Measurements from ENCODE around the gene ZCCHC14.

ZCCHC14 gene

GRCh38 chr16:87411375-87412271 lies 81.2 kb downstream of the ZCCHC14 start:
- no peaks in the 10 kb centered on the region for H3K9me3 ChIP-seq
- no peaks in the 10 kb centered on the region for H3K27me3 ChIP-seq (ENCODE audit: low read depth)
- no peak for DNase-seq (ENCODE audit: low spot score in 2 of 2)
- peaks cover 33% of the 10 kb centered on the region for H3K36me3 ChIP-seq (replicated peaks)
- in situ Hi-C loops (cut with MboI; ENCODE audit: low sequenced_read_pairs) = no loop called here
- no peaks in the 10 kb centered on the region for H3K4me1 ChIP-seq
- no peak overlapping the region for H3K4me3 ChIP-seq

DNA sequence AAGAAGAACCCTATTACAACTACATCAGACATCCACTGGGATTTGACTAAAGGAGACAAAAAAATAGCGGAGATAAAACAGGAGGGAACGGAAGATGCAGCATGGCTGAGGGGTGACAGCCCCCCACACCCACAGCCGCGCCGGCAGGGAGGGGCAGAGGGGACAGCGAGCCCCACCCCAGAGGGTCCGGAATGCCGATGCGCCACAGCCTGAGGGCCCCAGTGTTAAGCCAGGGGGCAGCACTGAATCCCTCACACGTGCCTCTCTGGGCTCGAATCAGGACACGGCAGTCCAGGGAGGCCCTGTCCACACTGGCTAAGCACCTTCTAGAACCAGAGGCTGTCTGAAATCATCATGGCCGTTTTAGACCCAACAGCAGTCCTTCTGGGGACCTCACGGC lies 81.9 kb downstream of the ZCCHC14 start:
- Histone ChIP-seq H3K4me1 (no peaks in the 10 kb centered on the region), H3K4me3 (no peak overlapping the region), H3K27me3 (ENCODE audit: low read depth) (no peaks in the 10 kb centered on the region), H3K36me3 (replicated peaks) (peaks cover 35% of the 10 kb centered on the region), H3K9me3 (no peaks in the 10 kb centered on the region)
- in situ Hi-C loops (cut with MboI; ENCODE audit: low sequenced_read_pairs) = no loop called here
- no peak for DNase-seq (ENCODE audit: low spot score in 2 of 2)

- H3K4me1 ChIP-seq = no peaks in the 10 kb centered on the region
- H3K36me3 ChIP-seq (replicated peaks) = peaks cover 35% of the 10 kb centered on the region
- no peaks in the 10 kb centered on the region for H3K9me3 ChIP-seq
- no peak for DNase-seq (ENCODE audit: low spot score in 2 of 2)
- in situ Hi-C loops (cut with MboI; ENCODE audit: low sequenced_read_pairs) = no loop called here
- H3K27me3 ChIP-seq (ENCODE audit: low read depth) = no peaks in the 10 kb centered on the region
- H3K4me3 ChIP-seq = no peak overlapping the region
Observed at GRCh38 chr16:87410530-87410929, 82.3 kb downstream of the ZCCHC14 start.

- DNase-seq (ENCODE audit: low spot score in 2 of 2) = no peak
- no peaks in the 10 kb centered on the region for H3K9me3 ChIP-seq
- no peaks in the 10 kb centered on the region for H3K27me3 ChIP-seq (ENCODE audit: low read depth)
- in situ Hi-C loops (cut with MboI; ENCODE audit: low sequenced_read_pairs) = no loop called here
- H3K36me3 ChIP-seq (replicated peaks) = peaks cover 42% of the 10 kb centered on the region
- H3K4me1 ChIP-seq = no peaks in the 10 kb centered on the region
- no peak overlapping the region for H3K4me3 ChIP-seq
Observed at GRCh38 chr16:87409781-87410180, 83.0 kb downstream of the ZCCHC14 start.

DNA sequence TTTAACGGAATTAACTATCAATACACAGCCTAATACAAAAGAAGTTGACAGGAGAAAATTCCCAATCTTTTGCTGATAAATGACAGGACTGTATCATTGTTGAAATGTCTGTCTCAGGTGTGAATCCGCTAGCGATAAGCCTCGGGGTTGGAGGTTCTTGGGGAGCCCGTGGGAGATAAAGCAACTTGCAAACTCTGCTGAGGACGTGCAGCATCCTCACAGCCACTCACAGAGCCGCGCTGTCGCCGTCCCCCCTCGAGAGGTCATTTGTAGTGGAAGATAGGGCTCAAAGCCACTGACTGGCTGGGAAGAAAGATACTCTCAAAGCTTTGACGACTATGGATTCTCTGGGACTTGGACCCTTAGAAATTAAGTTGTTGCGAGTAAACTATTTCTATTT lies 83.7 kb downstream of the ZCCHC14 start:
- in situ Hi-C loops (cut with MboI; ENCODE audit: low sequenced_read_pairs) = no loop called here
- peaks cover 48% of the 10 kb centered on the region for H3K36me3 ChIP-seq (replicated peaks)
- H3K4me3 ChIP-seq = no peak overlapping the region
- H3K9me3 ChIP-seq = no peaks in the 10 kb centered on the region
- H3K27me3 ChIP-seq (ENCODE audit: low read depth) = no peaks in the 10 kb centered on the region
- DNase-seq (ENCODE audit: low spot score in 2 of 2) = no peak
- no peaks in the 10 kb centered on the region for H3K4me1 ChIP-seq

- Histone ChIP-seq H3K9me3 (no peaks in the 10 kb centered on the region), H3K4me1 (no peaks in the 10 kb centered on the region), H3K4me3 (no peak overlapping the region), H3K36me3 (replicated peaks) (peaks cover 55% of the 10 kb centered on the region), H3K27me3 (ENCODE audit: low read depth) (no peaks in the 10 kb centered on the region)
- DNase-seq (ENCODE audit: low spot score in 2 of 2) = no peak
- in situ Hi-C loops (cut with MboI; ENCODE audit: low sequenced_read_pairs) = no loop called here
Observed at GRCh38 chr16:87407511-87408112, 85.2 kb downstream of the ZCCHC14 start.

DNA sequence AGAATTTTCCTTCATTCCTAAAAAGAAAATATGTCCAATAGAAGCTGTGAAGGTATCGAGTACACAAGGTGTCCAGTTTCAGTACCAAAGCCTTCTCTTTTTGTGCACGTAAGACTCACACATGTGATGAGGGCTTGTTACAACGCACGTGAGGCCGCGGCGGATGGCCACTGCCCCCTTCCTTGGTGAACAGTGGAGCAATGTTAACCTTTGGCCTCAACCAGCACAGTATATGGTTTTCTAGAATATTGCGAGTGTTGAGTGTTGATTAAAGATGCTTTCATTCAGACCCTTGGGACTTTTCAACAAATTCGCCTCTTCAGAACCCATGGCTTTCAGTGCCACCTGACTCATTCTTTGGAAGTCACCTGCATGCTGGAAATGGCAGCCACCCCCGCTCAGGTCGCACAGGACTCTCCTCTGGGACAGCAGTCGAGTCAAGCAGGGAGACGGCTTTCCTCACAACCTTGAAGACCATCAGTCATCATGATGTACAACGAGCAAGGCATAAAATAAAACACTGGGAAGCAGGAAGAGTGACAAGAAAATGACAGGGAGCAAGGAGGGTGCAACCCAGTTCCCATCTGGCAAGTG lies 86.2 kb downstream of the ZCCHC14 start:
- Histone ChIP-seq H3K9me3 (no peaks in the 10 kb centered on the region), H3K4me3 (no peak overlapping the region), H3K36me3 (replicated peaks) (peaks cover 60% of the 10 kb centered on the region), H3K27me3 (ENCODE audit: low read depth) (no peaks in the 10 kb centered on the region), H3K4me1 (no peaks in the 10 kb centered on the region)
- DNase-seq (ENCODE audit: low spot score in 2 of 2) = no peak
- in situ Hi-C loops (cut with MboI; ENCODE audit: low sequenced_read_pairs) = no loop called here

DNA sequence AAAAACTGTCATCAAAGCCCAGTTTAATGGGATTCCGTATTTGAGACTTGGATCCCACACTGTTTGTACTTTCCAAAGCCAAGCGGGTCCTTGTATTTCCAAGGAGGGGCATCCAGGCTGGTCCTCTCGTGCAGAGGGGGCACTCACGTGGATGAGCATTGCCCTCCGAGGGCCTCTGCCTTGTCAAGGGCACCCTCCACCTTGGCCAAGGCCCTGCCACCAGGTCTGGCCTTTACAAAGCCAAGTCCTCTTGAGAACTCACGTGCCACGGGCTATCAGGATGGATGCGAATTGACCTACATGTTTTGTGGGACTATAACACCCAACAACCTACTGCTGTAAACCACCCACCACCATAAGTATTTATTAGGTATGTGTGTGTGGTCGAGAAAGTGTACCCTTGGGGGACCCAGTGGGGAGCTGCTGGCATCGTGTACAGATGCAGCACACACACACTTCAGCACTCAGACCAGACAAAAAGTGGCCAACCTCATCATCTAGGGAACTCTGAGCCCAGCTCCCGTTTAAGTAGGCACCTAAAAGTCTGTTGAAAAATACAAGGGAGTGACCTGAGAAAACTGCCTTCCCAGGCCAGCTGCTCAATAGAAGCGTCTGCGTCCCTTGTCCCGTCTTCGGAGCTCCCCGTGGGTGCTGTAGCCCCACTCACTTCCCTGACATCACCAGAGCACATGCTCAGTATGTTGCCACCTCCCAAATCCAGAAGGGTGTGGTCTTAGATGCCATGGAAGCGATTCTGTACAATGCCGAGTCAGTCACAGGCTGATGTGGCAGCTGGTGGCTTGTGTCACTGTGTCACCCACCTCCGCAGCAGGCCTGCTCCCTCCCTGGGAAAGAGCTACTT lies 87.8 kb downstream of the ZCCHC14 start:
- H3K36me3 ChIP-seq (replicated peaks) = peaks cover 49% of the 10 kb centered on the region

GRCh38 chr16:87395181-87395842 lies 97.5 kb downstream of the ZCCHC14 start:
- Histone ChIP-seq H3K9me3 (no peaks in the 10 kb centered on the region), H3K4me1 (peaks cover 24% of the 10 kb centered on the region), H3K4me3 (no peak overlapping the region), H3K36me3 (replicated peaks) (peaks cover 17% of the 10 kb centered on the region), H3K27me3 (ENCODE audit: low read depth) (no peaks in the 10 kb centered on the region)
- DNase-seq (ENCODE audit: low spot score in 2 of 2) = peak; percentile 59 to 68
- in situ Hi-C loops (cut with MboI; ENCODE audit: low sequenced_read_pairs) = loop anchor here (25.0 kb wide), 1 partner anchor 467 kb away; the partner anchor contains the start of gene SLC7A5

More for the DNA sequence above, 87.8 kb downstream of the ZCCHC14 start:
- H3K27me3 ChIP-seq (ENCODE audit: low read depth) = no peaks in the 10 kb centered on the region
- DNase-seq (ENCODE audit: low spot score in 2 of 2) = no peak
- no peaks in the 10 kb centered on the region for H3K4me1 ChIP-seq
- in situ Hi-C loops (cut with MboI; ENCODE audit: low sequenced_read_pairs) = no loop called here
- no peaks in the 10 kb centered on the region for H3K9me3 ChIP-seq
- H3K4me3 ChIP-seq = no peak overlapping the region

GRCh38 chr16:87393680-87394055 lies 99.2 kb downstream of the ZCCHC14 start:
- Histone ChIP-seq H3K9me3 (no peaks in the 10 kb centered on the region), H3K4me1 (peaks cover 32% of the 10 kb centered on the region), H3K4me3 (peak overlapping the region; percentile 52), H3K27me3 (ENCODE audit: low read depth) (no peaks in the 10 kb centered on the region), H3K36me3 (replicated peaks) (peaks cover 3% of the 10 kb centered on the region)
- in situ Hi-C loops (cut with MboI; ENCODE audit: low sequenced_read_pairs) = loop anchor here (25.0 kb wide), 1 partner anchor 469 kb away; the partner anchor contains the start of gene SLC7A5
- DNase-seq (ENCODE audit: low spot score in 2 of 2) = no peak

- Histone ChIP-seq H3K4me1 (peaks cover 35% of the 10 kb centered on the region), H3K36me3 (replicated peaks) (no peaks in the 10 kb centered on the region), H3K9me3 (no peaks in the 10 kb centered on the region), H3K4me3 (peak overlapping the region; percentile 52), H3K27me3 (ENCODE audit: low read depth) (no peaks in the 10 kb centered on the region)
- peak; percentile 19 to 55 for DNase-seq (ENCODE audit: low spot score in 2 of 2)
- in situ Hi-C loops (cut with MboI; ENCODE audit: low sequenced_read_pairs) = loop anchor here (25.0 kb wide), 1 partner anchor 469 kb away; the partner anchor contains the start of gene SLC7A5
Observed at GRCh38 chr16:87392821-87393679, 99.8 kb downstream of the ZCCHC14 start.

All from HAP-1 (cell line).